Left ventricle myocardium inferior (tissue), 1 donor: ENCODE measurements around the gene NRL. TPM values are rescaled to one million over a fixed set of nuclear protein-coding genes. Genes with fewer than 3 reads are reported as not detected.
"Not testable (repeated sequence)": the region's sequence is repeated elsewhere in the genome, so short reads cannot be mapped to it uniquely, and the experiment has no call there.

ENCODE experiments used
- DNase-seq: peaks from one replicate; pipeline ENCODE4 v3.0.0-alpha.2; 2020
- H3K27ac ChIP-seq: fragments of 200-600 bp; replicated peaks from 2 replicates; pipeline ENCODE4 v1.8.0; 2021
- H3K27me3 ChIP-seq: fragments of 200-600 bp; 2 replicates; pipeline ENCODE4 v1.8.0; 2021; ENCODE audit warnings: low read depth
- H3K36me3 ChIP-seq: fragments of 200-600 bp; 2 replicates; pipeline ENCODE4 v1.8.0; 2021
- H3K4me1 ChIP-seq: fragments of 200-600 bp; 2 replicates; pipeline ENCODE4 v1.8.0; 2021
- H3K4me3 ChIP-seq: fragments of 200-600 bp; 2 replicates; pipeline ENCODE4 v1.8.0; 2021; ENCODE audit warnings: mild to moderate bottlenecking, moderate library complexity
- H3K9me3 ChIP-seq: fragments of 200-600 bp; replicated peaks from 2 replicates; pipeline ENCODE4 v1.8.0; 2021
- CTCF ChIP-seq: fragments of 200-600 bp; IDR thresholded peaks from 2 replicates; pipeline ENCODE4 v1.8.0; 2021; ENCODE audit warnings: antibody characterized with exemption, mild to moderate bottlenecking, borderline replicate concordance
- intact Hi-C: fragments of 100-400 bp; cut with micrococcal nuclease; formaldehyde crosslinking; loops from one replicate; pipeline ENCODE4 v1.11.0; 2022
- microRNA-seq: library from miRNA; unstranded; fragments of <30 nt; microRNA quantifications from one replicate; pipeline ENCODE4 v1.2.0, GENCODE V29; 2020
- total RNA-seq: library from RNA; stranded (reverse); fragmentation: NEBNext Ultra II Directional; extraction: Animal tissue kit (Norgen Biotek cat#: 25700); gene quantifications from one replicate; pipeline ENCODE4 v1.2.1, GENCODE V29; 2021
- donor health status: DM: no; HTN: yes; CAD: no; lungs with severe emphysema.

NRL gene
- total RNA-seq, 1 donor from 2014 or later = 1.5 TPM

- Histone ChIP-seq H3K9me3 (peaks cover 19% of the 10 kb centered on the region), H3K27ac (no peak overlapping the region), H3K4me3 (no peak overlapping the region), H3K36me3 (no peaks in the 10 kb centered on the region), H3K27me3 (no peaks in the 10 kb centered on the region), H3K4me1 (peaks cover 18% of the 10 kb centered on the region)
- no peak for TF ChIP-seq CTCF
- DNase-seq = no peak
- intact Hi-C loops = no loop called here
These were observed 81.9 kb downstream of the NRL start for GRCh38 chr14:24032727-24033418.

GRCh38 chr14:24031331-24031730, 83.4 kb downstream of the NRL start:
- H3K4me3 ChIP-seq, H3K27me3 ChIP-seq, H3K36me3 ChIP-seq, H3K27ac ChIP-seq, H3K4me1 ChIP-seq, intact Hi-C loops, DNase-seq: not testable (repeated sequence)
- peaks cover 19% of the 10 kb centered on the region for H3K9me3 ChIP-seq

DNA sequence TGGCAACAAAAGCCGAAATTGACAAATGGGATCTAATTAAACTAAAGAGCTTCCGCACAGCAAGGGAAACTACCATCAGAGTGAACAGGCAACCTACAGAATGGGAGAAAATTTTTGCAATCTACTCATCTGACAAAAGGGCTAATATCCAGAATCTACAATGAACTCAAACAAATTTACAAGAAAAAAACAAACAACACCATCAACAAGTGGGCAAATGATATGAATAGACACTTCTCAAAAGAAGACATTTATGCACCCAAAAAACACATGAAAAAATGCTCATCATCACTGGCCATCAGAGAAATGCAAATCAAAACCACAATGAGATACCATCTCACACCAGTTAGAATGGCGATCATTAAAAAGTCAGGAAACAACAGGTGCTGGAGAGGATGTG, 85.1 kb downstream of the NRL start:
- H3K4me1 ChIP-seq, H3K4me3 ChIP-seq, DNase-seq, H3K36me3 ChIP-seq, H3K27me3 ChIP-seq, intact Hi-C loops, H3K27ac ChIP-seq: not testable (repeated sequence)
- peaks cover 19% of the 10 kb centered on the region for H3K9me3 ChIP-seq

Small RNA genes lying within 50 kb of the gene (microRNA-seq; reads per million reads assigned to microRNA genes)
- gene MIR7703 = not detected

Other genes starting within 250 kb of the NRL start
- 30.8 TPM for gene DHRS4, start 161.2 kb downstream of the NRL start, total RNA-seq
- 15.7 TPM for gene DHRS4L2, start 126.0 kb downstream of the NRL start, total RNA-seq
- gene CARMIL3, start 62.9 kb downstream of the NRL start, total RNA-seq = 0.11 TPM
- not detected for gene CPNE6, start 43.4 kb downstream of the NRL start, total RNA-seq
- 3.1 TPM for gene PCK2, start 20.6 kb downstream of the NRL start, total RNA-seq
- 74.7 TPM for gene DCAF11, start 172 bp downstream of the NRL start, total RNA-seq
- gene FITM1, start 15.7 kb upstream of the NRL start, total RNA-seq = 148 TPM
- gene PSME1, start 21.2 kb upstream of the NRL start, total RNA-seq = 108 TPM
- 14.5 TPM for gene EMC9, start 26.6 kb upstream of the NRL start, total RNA-seq
- 89.7 TPM for gene PSME2, start 31.7 kb upstream of the NRL start, total RNA-seq
- 34.8 TPM for gene RNF31, start 32.5 kb upstream of the NRL start, total RNA-seq
- gene IRF9, start 46.3 kb upstream of the NRL start, total RNA-seq = 24.0 TPM
- 1.6 TPM for gene REC8, start 57.1 kb upstream of the NRL start, total RNA-seq
- 13.3 TPM for gene IPO4, start 73.9 kb upstream of the NRL start, total RNA-seq
- 22.2 TPM for gene TM9SF1, start 80.5 kb upstream of the NRL start, total RNA-seq
- not detected for gene TSSK4, start 90.7 kb upstream of the NRL start, total RNA-seq
- 33.1 TPM for gene CHMP4A, start 98.5 kb upstream of the NRL start, total RNA-seq
- 16.6 TPM for gene MDP1, start 101.1 kb upstream of the NRL start, total RNA-seq
- 214 TPM for gene NEDD8, start 117.4 kb upstream of the NRL start, total RNA-seq
- 29.7 TPM for gene GMPR2, start 118.0 kb upstream of the NRL start, total RNA-seq
- gene TINF2, start 127.7 kb upstream of the NRL start, total RNA-seq = 30.6 TPM
- 0.96 TPM for gene TGM1, start 148.2 kb upstream of the NRL start, total RNA-seq
- 22.3 TPM for gene RABGGTA, start 156.6 kb upstream of the NRL start, total RNA-seq
- gene DHRS1, start 184.8 kb upstream of the NRL start, total RNA-seq = 6.9 TPM
- gene NOP9, start 184.9 kb upstream of the NRL start, total RNA-seq = 23.4 TPM
- 3.1 TPM for gene CIDEB, start 193.0 kb upstream of the NRL start, total RNA-seq
- gene LTB4R2, start 195.2 kb upstream of the NRL start, total RNA-seq = 0.71 TPM
- gene LTB4R, start 196.6 kb upstream of the NRL start, total RNA-seq = 1.8 TPM
- 26.6 TPM for gene ADCY4, start 220.1 kb upstream of the NRL start, total RNA-seq
- gene RIPK3, start 225.0 kb upstream of the NRL start, total RNA-seq = 3.6 TPM